SK-N-SH treated with all-trans-retinoic acid at 6 μM for 48 hours (cell line): ENCODE data around the gene C12orf57.

Experiments used
- ATAC-seq: fragments of 200-7000 bp; cut with Tn5 transposase; 3 replicates; pipeline ENCODE4 v1.9.1; 2020; ENCODE audit warnings: mild to moderate bottlenecking, moderate library complexity
- ARNTL ChIP-seq: fragments of 450-650 bp; formaldehyde crosslinking; IDR thresholded peaks from 2 replicates; pipeline ENCODE4 v1.5.0; 2020; ENCODE audit warnings: low read depth, mild to moderate bottlenecking, moderate library complexity, borderline replicate concordance
- BACH2 ChIP-seq: fragments of 250-450 bp; sonication (Bioruptor Pico); IDR thresholded peaks from 2 replicates; pipeline ENCODE4 v1.9.0; 2021; ENCODE audit warnings: mild to moderate bottlenecking, borderline replicate concordance
- CREB5 ChIP-seq: fragments of 250-450 bp; sonication (Bioruptor Pico); IDR thresholded peaks from 2 replicates; pipeline ENCODE4 v1.5.1; 2020; ENCODE audit warnings: low read depth, mild to moderate bottlenecking, moderate library complexity
- CSRNP3 ChIP-seq: fragments of 250-450 bp; sonication (Bioruptor Pico); IDR thresholded peaks from 2 replicates; pipeline ENCODE4 v1.5.1; 2021; ENCODE audit warnings: mild to moderate bottlenecking, moderate library complexity
- ESRRG ChIP-seq: fragments of 250-450 bp; sonication (Bioruptor Pico); IDR thresholded peaks from 2 replicates; pipeline ENCODE4 v1.6.1; 2021; ENCODE audit warnings: mild to moderate bottlenecking
- GLIS3 ChIP-seq: fragments of 250-450 bp; sonication (Bioruptor Pico); IDR thresholded peaks from 2 replicates; pipeline ENCODE4 v1.5.0; 2020; ENCODE audit warnings: mild to moderate bottlenecking, moderate library complexity
- ISL1 ChIP-seq: fragments of 250-450 bp; sonication (Bioruptor Pico); IDR thresholded peaks from 2 replicates; pipeline ENCODE4 v2.1.2; 2022; ENCODE audit warnings: mild to moderate bottlenecking, moderate library complexity
- OSR1 ChIP-seq: fragments of 250-450 bp; sonication (Bioruptor Pico); IDR thresholded peaks from 2 replicates; pipeline ENCODE4 v1.8.0; 2022; ENCODE audit warnings: moderate library complexity, mild to moderate bottlenecking, inconsistent platforms
- PATZ1 ChIP-seq: fragments of 250-450 bp; sonication (Bioruptor Pico); IDR thresholded peaks from 2 replicates; pipeline ENCODE4 v1.8.0; 2020; ENCODE audit warnings: mild to moderate bottlenecking, moderate library complexity, borderline replicate concordance
- POU6F1 ChIP-seq: fragments of 250-450 bp; sonication (Bioruptor Pico); IDR thresholded peaks from 2 replicates; pipeline ENCODE4 v1.8.0; 2021; ENCODE audit warnings: low read depth, mild to moderate bottlenecking, moderate library complexity, borderline replicate concordance
- PPARA ChIP-seq: fragments of 250-450 bp; sonication (Bioruptor Pico); IDR thresholded peaks from 2 replicates; pipeline ENCODE4 v1.5.0; 2020; ENCODE audit warnings: mild to moderate bottlenecking, borderline replicate concordance
- RARB ChIP-seq: fragments of 250-450 bp; sonication (Bioruptor Pico); IDR thresholded peaks from 2 replicates; pipeline ENCODE4 v1.8.0; 2021; ENCODE audit warnings: mild to moderate bottlenecking, moderate library complexity
- SNAI2 ChIP-seq: fragments of 250-450 bp; sonication (Bioruptor Pico); IDR thresholded peaks from 2 replicates; pipeline ENCODE4 v1.5.0; 2020; ENCODE audit warnings: mild to moderate bottlenecking, moderate library complexity
- TOX ChIP-seq: fragments of 250-450 bp; sonication (Bioruptor Pico); IDR thresholded peaks from 2 replicates; pipeline ENCODE4 v1.8.0; 2021; ENCODE audit warnings: mild to moderate bottlenecking, moderate library complexity, borderline replicate concordance
- ZC3H10 ChIP-seq: fragments of 250-450 bp; sonication (Bioruptor Pico); IDR thresholded peaks from 2 replicates; pipeline ENCODE4 v1.5.1; 2021; ENCODE audit warnings: mild to moderate bottlenecking, moderate library complexity
- ZFP3 ChIP-seq: fragments of 250-450 bp; sonication (Bioruptor Pico); IDR thresholded peaks from 2 replicates; pipeline ENCODE4 v1.5.0; 2020; ENCODE audit warnings: mild to moderate bottlenecking, moderate library complexity
- ZFP30 ChIP-seq: fragments of 450-650 bp; formaldehyde crosslinking; IDR thresholded peaks from 2 replicates; pipeline ENCODE4 v1.5.0; 2022; ENCODE audit warnings: mild to moderate bottlenecking, moderate library complexity
- ZNF565 ChIP-seq: fragments of 450-650 bp; formaldehyde crosslinking; conservative IDR thresholded peaks from 2 replicates; pipeline ENCODE4 v1.5.0; 2020; ENCODE audit warnings: low read depth, mild to moderate bottlenecking, moderate library complexity
- ZNF70 ChIP-seq: fragments of 450-650 bp; formaldehyde crosslinking; IDR thresholded peaks from 2 replicates; pipeline ENCODE4 v1.5.0; 2020; ENCODE audit warnings: mild to moderate bottlenecking, moderate library complexity
- ZNF8 ChIP-seq: fragments of 450-650 bp; formaldehyde crosslinking; IDR thresholded peaks from 2 replicates; pipeline ENCODE4 v1.5.0; 2020; ENCODE audit warnings: mild to moderate bottlenecking, moderate library complexity

C12orf57 gene

GRCh38 chr12:6954316-6955107 is 10.7 kb downstream of the C12orf57 start:
- ATAC-seq, result no peak
- TF ChIP-seq POU6F1 (no peak), ESRRG (CRISPR knock-in tag) (no peak), ZFP3 (CRISPR knock-in tag) (no peak), OSR1 (CRISPR knock-in tag) (no peak), ZNF565 (CRISPR knock-in tag) (no peak), ARNTL (no peak), ISL1 (CRISPR knock-in tag) (no peak), PATZ1 (no peak)
- TF ChIP-seq, all 23 proteins: peak for 0

GRCh38 chr12:6955108-6956020 is 11.5 kb downstream of the C12orf57 start:
- no peak for TF ChIP-seq GLIS3 (CRISPR knock-in tag)
- no peak for TF ChIP-seq ZNF70 (CRISPR knock-in tag)
- no peak for TF ChIP-seq ZC3H10 (CRISPR knock-in tag)
- no peak for TF ChIP-seq CSRNP3 (CRISPR knock-in tag)
- no peak for TF ChIP-seq OSR1 (CRISPR knock-in tag)
- TF ChIP-seq ZNF8 (CRISPR knock-in tag), result no peak
- TF ChIP-seq CREB5 (CRISPR knock-in tag), result no peak
- no peak for TF ChIP-seq RARB
- TF ChIP-seq POU6F1, result no peak
- TF ChIP-seq ESRRG (CRISPR knock-in tag), result no peak
- no peak for TF ChIP-seq PATZ1
- TF ChIP-seq ARNTL, result no peak
- TF ChIP-seq PPARA (CRISPR knock-in tag), result no peak
- TF ChIP-seq TOX (CRISPR knock-in tag), result no peak
- no peak for TF ChIP-seq SNAI2
- no peak for TF ChIP-seq BACH2 (CRISPR knock-in tag)
- no peak for TF ChIP-seq ISL1 (CRISPR knock-in tag)
- TF ChIP-seq ZFP30, result no peak
- TF ChIP-seq ZFP3 (CRISPR knock-in tag), result no peak
- ATAC-seq, result no peak
